ENCODE measurements around the gene ZFYVE27.
A peak's percentile ranks its signal among the peaks of the same experiment; 100 is the strongest.

ZFYVE27 gene

GRCh38 chr10:97791824-97792721 lies 55.1 kb downstream of the ZFYVE27 start:
- peak; percentile 51 for DNase-seq (ENCODE audit: low read depth)

- DNase-seq (ENCODE audit: low read depth), result no peak
Measured at GRCh38 chr10:97795886-97796285, 59.0 kb downstream of the ZFYVE27 start.

- DNase-seq (ENCODE audit: low read depth), result no peak
Measured at GRCh38 chr10:97796651-97797050, 59.7 kb downstream of the ZFYVE27 start.

- DNase-seq (ENCODE audit: low read depth), result no peak
Measured at GRCh38 chr10:97798958-97799610, 62.2 kb downstream of the ZFYVE27 start.

GRCh38 chr10:97800474-97800873 lies 63.5 kb downstream of the ZFYVE27 start:
- DNase-seq (ENCODE audit: low read depth), result no peak

- no peak for DNase-seq (ENCODE audit: low read depth)
Measured at GRCh38 chr10:97801422-97801821, 64.5 kb downstream of the ZFYVE27 start.

- DNase-seq (ENCODE audit: low read depth), result no peak
Measured at GRCh38 chr10:97805096-97805884, 68.4 kb downstream of the ZFYVE27 start.

- DNase-seq (ENCODE audit: low read depth), result no peak
Measured at GRCh38 chr10:97805949-97806348, 69.0 kb downstream of the ZFYVE27 start.

GRCh38 chr10:97810446-97810845 lies 73.5 kb downstream of the ZFYVE27 start:
- DNase-seq (ENCODE audit: low read depth), result no peak

All from stimulated activated CD8-positive, alpha-beta memory T cell treated with anti-CD3 and anti-CD28 coated beads, Interleukin-4, amount 100 ng/mL, for 24 hours (primary cell).